GM18873 (cell line): ENCODE results near the gene NKD1.

Experiments
- ATAC-seq: cut with Tn5 transposase; IDR thresholded peaks from one replicate; pipeline ENCODE4 v1.9.1; 2021; ENCODE audit warnings: mild to moderate bottlenecking, moderate library complexity, moderate number of reproducible peaks; ENCODE audit not compliant: unreplicated experiment, low FRiP score

Gene NKD1

GRCh38 chr16:50519001-50519400 lies 29.2 kb upstream of the NKD1 start:
- no peak for ATAC-seq

DNA sequence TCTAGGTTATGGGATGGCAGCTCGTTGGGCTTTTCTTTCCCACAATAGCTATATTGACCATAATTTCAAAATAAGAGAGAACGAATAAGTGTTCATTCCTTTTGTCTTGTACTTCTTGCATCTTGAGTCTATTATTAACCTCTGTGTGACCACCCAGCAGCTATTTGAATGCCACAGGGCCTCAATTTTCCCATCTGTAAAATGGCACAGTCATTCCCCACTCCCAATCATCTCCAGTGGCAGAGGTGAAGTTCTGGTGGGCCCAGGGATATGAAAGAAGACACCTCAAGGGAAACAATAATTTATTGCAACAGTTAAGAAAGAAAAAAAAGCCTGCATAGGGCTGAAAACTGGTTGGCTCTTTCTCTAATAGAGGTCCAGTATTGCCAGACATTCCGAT lies 28.6 kb upstream of the NKD1 start:
- no peak for ATAC-seq

GRCh38 chr16:50520451-50521245 lies 27.5 kb upstream of the NKD1 start:
- ATAC-seq, result no peak

DNA sequence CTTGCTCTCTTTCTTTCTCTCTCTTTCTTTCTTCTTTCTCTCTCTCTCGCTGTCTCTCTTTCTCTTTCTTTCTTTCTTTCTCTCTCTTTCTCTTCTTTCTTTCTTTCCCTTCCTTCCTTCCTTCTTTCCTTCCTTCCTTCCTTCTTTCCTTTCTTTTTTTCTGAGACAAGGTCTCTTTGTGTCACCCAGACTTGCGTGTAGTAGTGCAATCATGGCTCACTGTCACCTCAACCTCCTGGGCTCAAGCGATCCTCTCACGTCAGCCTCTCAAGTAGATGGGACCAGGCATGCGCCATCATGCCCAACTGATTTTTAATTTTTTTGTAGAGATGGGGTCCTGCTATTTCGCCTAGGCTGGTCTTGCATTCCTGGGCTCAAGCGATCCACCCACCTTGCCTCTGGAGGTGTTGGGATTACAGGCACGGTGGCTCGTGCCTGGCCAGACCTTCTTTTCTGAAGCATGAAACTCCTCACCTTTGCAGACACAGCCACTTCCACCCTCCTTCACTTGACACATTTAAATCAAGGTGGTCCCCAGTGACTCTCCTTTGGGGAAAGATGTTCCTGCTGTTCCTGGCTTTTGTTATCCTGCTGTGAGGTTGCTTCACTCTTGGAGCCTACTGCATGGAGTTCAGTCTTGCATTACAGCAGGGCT lies 26.8 kb upstream of the NKD1 start:
- no peak for ATAC-seq

DNA sequence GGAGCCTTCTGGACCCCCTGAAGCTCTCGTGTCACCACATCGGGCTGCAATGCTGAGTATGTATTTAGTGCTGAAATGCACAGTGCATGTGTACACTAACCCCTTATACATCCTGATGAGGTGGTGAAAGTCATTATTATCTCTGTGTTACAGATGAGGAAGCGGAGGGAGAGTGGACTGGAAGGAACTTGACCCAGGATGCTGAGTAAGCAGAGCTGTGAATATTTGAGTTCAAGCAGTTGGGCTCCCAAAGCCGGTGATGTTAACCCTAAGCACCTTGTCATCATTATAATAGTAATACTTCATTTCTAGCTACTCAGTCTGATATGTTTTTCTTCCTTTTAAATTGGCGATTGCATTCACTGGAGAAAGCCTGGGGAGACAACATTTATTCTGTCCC lies 25.9 kb upstream of the NKD1 start:
- ATAC-seq, result no peak

GRCh38 chr16:50523710-50524109 lies 24.5 kb upstream of the NKD1 start:
- no peak for ATAC-seq

GRCh38 chr16:50525262-50525661 lies 22.9 kb upstream of the NKD1 start:
- no peak for ATAC-seq

DNA sequence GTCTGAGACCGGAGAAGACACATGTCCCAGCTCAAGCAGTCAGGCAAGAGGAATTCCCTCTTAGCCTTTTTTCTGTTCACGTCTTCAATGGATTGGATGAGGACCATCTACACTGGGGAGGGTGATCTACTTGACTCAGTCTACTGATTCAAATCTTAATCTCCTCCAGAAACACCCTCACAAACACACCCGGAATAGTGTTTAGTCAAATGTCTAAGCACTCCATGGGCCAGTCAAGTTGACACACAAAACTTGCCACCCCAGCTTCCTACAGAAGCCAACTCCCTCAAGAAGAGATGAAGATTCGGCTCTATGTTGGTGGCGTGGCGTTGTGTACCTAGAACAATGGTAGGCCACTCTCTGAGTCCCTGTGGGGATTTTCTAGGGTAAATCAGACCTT lies 22.5 kb upstream of the NKD1 start:
- ATAC-seq, result no peak

- no peak for ATAC-seq
These were observed 21.9 kb upstream of the NKD1 start for GRCh38 chr16:50526249-50526648.

- ATAC-seq, result no peak
These were observed 21.4 kb upstream of the NKD1 start for GRCh38 chr16:50526796-50527195.

DNA sequence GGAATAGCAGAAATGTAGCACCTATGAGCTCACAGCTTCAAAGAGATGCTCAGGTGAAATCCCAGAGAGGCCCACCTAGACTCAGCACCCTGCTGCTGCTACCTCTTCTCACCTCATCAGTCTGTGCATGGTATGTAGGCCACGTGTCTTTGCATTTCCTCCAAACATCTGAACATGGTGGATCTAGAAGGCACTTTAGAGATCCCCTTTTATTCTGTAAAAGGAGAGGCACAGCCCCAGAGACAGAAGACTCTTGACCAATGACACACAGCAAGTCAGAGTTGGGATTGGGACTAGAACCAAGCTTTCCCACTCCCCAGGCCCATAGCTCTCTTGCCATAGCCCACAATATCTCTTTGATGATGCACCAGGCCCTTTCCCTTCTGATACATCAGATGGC lies 19.4 kb upstream of the NKD1 start:
- ATAC-seq, result no peak

- ATAC-seq, result no peak
These were observed 18.9 kb upstream of the NKD1 start for GRCh38 chr16:50529334-50529733.

- no peak for ATAC-seq
These were observed 17.6 kb upstream of the NKD1 start for GRCh38 chr16:50530277-50531236.

- no peak for ATAC-seq
These were observed 16.8 kb upstream of the NKD1 start for GRCh38 chr16:50531359-50531758.

DNA sequence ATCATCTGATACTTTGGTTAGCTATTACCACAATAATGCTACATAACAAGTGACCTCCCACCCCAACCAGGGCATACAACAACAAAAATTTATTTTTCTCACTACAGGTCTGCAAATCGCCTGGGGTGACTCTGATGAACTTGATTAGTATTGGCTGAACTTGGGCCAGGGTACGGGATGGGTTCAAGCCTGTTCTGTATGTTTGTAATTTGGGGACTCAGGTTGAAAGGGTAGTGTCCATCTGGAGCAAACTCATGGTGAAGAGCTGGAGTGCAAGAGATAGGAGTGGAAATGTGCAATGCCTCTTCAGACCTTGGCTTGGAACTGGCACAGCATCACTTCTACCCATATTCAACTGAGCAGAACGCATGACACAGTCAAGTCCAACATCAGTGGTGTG lies 16.3 kb upstream of the NKD1 start:
- ATAC-seq, result no peak

DNA sequence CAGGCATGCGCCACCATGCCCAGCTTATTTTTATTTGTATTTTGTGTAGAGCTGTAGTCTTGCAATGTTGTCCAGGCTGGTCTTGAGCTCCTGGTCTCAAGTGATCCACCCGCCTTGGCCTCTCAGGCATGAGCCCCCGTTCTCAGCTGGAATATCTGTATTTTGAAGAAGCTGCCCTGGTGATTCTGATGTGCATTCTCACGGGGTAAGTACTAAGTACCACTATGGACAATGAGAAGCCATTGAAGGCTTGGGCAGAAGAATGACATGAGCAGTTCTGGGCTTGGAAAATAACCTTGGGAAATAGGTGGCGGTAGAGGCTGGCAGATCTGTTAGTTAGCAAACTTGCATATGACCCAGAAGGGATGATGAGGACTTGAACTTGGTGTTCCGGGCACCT lies 15.6 kb upstream of the NKD1 start:
- ATAC-seq, result no peak

DNA sequence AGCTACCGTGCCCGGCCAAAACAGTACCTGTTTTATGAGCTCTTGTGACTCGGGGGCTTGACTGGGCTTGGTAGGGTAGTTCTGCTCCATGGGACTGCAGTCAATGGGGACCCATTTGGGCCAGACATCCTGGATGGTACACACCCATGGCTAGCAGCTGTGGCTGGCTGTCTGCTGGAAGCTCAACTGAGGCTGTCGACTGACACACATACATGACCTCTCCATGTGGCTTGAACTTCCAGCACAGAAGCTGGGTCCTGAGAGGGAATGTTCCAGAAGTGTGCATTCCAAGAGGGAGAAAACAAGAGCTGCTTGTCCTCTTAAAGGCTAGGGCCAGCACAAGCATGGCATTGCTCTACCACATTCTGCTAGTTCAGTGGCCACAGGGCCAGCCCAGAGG lies 14.9 kb upstream of the NKD1 start:
- ATAC-seq, result no peak

DNA sequence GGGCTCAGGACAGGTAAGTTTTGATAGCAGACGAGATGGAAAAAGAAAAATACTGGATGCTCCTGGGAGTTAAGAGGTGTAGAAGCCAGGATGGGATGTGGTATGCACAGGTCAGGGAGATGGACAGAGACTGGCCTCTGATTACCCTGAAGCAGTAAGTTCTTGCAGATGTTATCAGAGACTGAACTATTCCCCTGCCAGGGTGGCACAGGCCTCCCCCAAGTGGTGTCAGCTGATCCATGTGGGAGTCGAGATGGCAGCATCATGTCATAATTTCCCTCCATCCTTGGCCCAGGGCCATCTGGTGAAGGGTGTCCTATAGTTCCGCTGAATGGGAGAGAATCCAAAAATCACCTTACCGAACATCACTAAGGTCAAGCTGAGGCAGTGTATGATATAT lies 14.1 kb upstream of the NKD1 start:
- no peak for ATAC-seq

DNA sequence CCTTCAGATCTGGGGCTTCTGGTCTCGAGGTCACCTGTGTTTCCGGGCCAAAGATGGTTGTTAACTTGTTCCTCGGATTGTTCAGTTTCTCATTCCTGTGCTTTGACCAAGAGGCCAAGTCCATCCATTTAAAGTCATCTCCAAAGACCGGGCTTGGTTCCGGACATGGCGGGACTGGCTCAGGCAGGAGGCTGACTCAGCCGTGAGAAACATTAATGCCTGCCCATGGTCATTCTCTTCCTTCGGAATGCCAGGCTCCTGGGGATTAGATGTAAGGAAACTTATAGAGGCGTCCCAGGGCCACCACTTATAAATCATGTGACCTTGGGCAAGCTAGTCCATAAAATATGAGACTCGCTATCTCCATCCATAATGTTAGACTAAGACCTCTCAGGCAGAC lies 13.6 kb upstream of the NKD1 start:
- ATAC-seq, result no peak

- ATAC-seq, result no peak
These were observed 13.2 kb upstream of the NKD1 start for GRCh38 chr16:50534958-50535357.
